GM19239 (cell line): Measurements from ENCODE around the gene NDUFAF3.

Experiments used
- DNase-seq: peaks from one replicate; pipeline ENCODE4 v3.0.0; 2011; ENCODE audit warnings: low spot score; ENCODE audit not compliant: insufficient read length
- FAIRE-seq: peaks from 2 replicates; lab custom pipeline; 2011; peaks lifted over from hg19 to GRCh38; lab: Jason Lieb, UNC

Gene NDUFAF3, protein sequence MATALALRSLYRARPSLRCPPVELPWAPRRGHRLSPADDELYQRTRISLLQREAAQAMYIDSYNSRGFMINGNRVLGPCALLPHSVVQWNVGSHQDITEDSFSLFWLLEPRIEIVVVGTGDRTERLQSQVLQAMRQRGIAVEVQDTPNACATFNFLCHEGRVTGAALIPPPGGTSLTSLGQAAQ

DNA sequence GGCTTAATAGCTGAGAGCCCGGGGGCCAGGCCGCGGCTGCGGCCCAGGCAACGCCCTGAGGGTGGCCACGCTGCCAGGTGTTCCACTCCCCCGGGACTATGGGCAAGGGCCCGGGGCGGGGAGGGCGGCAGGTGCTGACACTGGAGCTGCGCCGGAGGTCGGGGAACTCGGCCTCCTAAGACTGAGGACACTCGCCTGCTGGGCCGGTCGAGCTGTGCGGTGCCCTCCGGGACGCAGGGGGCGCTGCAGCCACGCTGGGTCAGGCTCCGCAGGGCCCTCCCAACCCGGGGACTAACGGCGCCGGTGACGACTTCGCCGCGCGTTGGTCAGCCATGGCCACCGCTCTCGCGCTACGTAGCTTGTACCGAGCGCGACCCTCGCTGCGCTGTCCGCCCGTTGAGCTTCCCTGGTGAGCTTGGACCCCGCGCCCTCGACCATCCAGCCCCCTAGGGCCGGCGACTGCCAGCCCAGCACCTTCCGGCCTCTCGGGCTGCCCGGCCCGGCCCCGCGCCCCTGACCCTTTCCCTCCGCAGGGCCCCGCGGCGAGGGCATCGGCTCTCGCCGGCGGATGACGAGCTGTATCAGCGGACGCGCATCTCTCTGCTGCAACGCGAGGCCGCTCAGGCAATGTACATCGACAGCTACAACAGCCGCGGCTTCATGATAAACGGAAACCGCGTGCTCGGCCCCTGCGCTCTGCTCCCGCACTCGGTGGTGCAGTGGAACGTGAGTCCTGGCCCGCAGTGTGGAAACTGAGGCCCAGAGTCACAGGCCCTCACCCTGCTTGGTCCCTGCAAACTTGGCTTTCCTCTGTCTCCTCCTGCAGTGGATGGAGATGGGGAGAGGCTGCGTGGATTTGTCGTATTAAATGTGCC lies at the start of gene NDUFAF3:
TSS of gene NDUFAF3 (plus strand) at position 309 of the 875 bp plus-strand sequence. CDS start at position 333, 24 bp downstream.
- DNase-seq, result peak; percentile 72
- FAIRE-seq, result peak; percentile 76

DNA sequence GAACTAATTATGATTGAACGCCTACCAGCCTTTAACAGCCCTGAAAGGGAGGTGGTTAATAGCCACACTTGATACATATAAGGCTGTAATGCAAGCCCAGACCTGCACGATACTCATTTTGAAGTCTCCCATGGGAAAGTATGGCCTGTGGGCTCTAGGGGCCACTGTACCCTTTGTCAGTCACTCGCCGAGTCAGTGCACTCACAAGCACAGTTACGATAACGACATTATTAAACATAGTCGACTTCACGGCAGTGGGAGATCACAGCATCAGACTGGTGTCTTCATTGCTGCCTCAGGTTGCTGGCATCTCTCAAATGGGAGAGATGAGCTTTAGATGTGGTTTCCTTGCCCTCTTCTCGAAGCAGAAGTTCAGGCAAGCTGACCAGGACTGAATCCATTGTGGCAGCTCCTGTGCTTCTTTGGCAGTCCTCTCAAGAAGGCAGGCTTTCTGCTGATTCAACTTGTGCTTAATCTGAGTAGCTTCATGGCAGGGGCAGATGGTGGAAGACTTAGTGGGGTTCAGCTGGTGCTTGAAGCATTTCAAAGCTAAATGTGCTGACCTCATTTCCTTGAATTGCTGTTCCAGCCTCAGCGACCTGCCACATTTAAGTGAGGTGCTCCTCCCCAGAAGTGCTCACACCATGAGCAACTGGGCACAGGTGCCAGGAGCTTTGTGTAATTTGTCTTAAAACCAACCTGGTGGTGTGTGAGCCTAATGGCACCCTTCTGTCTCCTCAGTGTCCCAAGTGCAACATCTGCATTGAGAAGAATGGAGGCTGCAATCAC lies 47.7 kb upstream of the NDUFAF3 start:
- DNase-seq, result no peak
- FAIRE-seq, result no peak

DNA sequence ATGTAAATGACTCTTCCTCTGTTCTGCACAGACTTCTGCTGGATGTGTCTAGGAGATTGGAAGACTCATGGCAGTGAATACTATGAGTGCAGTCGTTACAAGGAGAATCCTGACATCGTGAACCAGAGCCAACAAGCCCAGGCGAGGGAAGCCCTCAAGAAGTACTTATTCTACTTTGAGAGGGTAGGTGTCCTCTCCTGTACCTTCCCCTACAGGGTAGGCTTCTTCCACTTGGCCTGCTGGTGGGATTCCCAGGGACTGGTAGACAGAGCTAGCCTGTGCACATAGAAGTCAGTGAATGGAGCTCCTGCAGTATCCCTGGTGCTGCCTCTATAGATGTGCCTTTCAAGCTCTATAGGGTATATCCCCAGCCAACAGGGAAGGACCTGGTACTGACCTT lies 42.5 kb upstream of the NDUFAF3 start:
- FAIRE-seq (no peak), DNase-seq (no peak)

DNA sequence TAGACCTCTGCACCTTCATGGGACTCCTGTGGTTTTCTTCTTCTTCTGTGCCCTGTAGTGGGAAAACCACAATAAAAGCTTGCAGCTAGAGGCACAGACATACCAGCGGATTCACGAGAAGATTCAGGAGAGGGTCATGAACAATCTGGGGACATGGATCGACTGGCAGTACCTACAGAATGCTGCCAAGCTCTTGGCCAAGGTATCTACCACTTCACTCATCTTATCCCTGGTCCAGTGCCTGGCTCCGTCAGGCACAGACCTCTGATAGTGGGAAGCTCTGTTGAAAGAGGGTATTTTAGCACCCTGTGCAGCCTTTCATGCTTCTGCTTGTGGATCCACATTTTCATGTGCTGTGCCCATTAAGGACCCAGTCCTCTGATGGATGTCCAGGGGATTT lies 41.6 kb upstream of the NDUFAF3 start:
- FAIRE-seq, result no peak
- DNase-seq, result no peak

DNA sequence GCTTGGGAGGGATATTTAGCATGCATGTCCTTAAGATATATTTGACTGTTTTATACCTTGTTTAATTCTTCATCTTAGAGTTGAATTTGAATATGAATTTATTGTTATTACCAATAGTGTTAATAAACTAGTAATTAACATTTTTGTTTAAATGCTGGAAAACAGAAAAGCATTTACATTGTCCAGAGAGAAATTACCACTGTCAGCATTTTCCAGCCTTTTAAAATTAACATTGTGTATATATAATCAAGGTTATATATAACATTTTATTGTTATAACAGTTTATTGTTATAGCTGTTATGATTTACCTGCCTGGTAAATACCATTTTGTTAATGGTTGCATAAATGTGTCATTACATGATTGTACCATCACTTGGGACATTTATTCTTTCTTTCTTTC lies 39.9 kb upstream of the NDUFAF3 start:
- no peak for FAIRE-seq

DNA sequence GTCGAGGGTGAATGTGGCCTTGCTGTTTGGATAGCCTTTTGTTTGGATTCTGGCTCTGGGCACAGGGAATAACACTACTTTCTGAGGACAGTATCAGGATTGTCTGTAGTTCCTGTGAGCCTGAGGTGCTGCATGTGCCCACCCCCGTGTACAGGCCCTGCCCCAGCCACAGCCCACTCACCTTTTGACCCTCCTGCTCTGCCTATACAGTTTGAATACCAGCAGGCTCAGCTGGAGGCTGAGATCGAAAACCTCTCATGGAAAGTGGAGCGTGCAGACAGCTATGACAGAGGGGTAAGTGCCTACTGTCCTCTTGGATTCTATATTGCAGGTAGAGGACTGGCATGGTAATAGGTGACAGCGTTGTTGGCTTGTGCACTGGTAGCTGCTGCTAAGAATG lies 39.2 kb upstream of the NDUFAF3 start:
- no peak for DNase-seq
- no peak for FAIRE-seq

More for the DNA sequence above, 39.9 kb upstream of the NDUFAF3 start:
- DNase-seq, result no peak

DNA sequence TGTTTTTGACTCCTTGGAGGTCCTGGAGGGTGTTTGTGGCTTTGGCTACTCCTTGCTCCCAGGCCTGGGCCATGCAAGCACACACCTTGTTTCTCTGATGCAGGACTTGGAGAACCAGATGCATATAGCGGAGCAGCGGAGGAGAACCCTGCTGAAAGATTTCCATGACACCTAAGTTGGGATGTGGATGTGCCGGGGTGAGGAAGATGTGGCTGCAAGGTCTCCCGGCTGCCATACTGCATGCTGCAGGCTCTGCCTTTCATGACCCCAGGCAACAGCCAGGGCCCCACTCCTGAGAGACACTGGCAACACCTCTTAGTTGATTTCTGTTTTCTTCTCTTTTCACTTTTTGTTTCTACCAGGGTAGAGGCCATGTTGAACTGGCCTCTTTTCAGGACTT lies 38.8 kb upstream of the NDUFAF3 start:
- no peak for FAIRE-seq
- no peak for DNase-seq

DNA sequence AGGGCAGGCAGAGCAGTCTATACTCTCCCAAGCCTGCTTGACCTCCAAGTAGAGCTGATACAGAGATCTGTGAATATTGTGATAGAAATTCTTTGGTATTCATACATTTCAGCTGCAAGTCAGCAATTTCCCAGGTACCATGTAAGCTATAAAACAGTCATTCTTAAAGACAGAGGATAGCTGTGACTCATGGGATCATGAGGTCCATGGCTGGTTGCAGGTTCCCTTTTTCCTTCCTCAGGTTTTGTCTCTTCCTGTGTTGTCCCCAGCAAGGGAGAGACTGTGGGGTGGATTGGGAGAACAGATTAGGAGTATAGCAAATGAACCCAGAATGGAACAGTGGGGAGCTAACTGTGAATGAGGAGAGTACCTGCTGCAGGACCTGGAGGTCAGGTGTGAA lies 37.3 kb upstream of the NDUFAF3 start:
- no peak for FAIRE-seq
- DNase-seq, result no peak

DNA sequence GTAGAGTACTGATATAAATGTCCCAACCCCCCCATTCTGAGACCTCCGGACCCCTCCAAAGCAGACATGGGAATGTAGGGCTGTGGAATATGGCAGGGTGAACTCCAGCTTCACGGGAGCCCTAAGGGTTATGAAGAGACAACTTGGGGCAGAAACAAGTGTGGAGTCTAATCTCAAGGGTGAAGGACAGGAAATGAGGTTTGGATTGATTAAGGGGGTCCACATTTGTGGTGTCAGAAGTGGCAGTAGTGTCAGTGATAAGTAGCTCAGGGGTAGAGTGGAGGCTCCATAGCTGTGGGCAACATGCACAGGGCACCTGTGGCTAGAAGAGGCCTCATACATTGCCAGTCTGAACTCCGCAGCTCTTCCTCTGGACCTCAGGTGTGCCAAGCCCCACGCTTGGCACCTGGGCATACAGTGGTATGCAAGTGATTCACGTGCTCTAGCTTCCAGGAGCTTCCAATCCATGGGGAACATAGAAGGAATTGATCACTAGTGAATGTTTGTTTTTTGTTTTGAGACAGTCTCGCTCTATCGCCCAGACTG lies 36.0 kb upstream of the NDUFAF3 start:
- DNase-seq, result no peak
- no peak for FAIRE-seq

DNA sequence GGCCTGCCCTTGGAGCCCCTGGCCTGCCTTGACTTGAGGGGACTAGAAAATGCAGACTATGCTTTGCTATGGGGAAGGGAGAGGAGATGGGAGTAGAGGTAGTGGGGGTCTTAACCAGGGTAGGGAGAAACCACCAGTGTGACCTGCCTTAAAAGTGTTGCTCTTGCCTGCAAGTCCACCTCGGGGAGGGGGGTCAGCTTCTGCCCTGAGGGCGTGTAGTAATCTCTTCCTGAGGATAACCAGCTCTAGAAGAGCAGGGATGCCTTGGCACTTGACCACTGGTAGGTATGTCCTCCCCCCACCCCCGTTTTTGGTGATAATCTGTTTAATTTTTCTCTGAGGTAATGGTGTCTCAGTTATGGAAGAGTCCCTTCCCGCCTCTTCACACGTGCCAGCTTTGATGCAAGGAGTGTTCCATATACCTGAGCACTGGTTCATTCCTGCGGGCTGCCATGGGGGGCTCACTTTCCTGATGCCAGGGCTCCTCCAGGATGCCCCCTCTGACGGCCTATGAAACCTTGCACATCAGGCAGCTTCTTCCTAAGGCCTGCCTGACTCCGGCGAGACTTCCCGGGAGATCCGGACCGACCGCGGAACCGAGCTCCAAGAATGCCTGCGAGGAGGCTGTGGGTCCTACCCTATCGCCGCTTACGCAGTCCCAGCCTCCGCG lies 32.7 kb upstream of the NDUFAF3 start:
- no peak for FAIRE-seq
- no peak for DNase-seq

DNA sequence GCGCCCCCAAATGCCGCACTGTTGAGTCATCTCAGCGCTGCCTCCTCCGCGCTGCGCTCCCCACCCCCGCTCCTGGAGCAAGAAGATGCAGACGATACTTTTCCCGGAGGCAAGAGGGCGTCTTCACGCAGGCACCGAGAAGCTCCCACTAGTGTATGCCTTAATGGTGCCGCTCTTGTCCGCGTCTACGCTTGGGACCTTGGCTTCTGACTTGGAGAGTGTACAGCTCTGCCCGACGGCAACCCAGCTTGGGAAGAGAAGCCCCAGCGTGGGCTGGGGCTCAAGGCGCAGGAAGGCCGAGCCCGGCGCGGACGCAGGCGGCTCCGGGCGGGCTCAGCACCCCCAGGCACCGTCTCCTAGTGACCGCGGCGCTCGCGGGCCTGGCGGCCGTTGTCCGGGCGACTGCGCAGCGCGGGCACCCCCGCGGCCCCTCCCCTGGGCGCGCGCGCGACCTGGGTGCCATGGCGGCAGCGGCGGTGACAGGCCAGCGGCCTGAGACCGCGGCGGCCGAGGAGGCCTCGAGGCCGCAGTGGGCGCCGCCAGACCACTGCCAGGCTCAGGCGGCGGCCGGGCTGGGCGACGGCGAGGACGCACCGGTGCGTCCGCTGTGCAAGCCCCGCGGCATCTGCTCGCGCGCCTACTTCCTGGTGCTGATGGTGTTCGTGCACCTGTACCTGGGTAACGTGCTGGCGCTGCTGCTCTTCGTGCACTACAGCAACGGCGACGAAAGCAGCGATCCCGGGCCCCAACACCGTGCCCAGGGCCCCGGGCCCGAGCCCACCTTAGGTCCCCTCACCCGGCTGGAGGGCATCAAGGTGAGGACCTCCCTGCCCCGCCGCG lies 31.9 kb upstream of the NDUFAF3 start, which contains the start of gene P4HTM:
TSS of gene P4HTM (plus strand) at position 446 of the 840 bp plus-strand sequence. CDS start at position 462, 16 bp downstream.
- DNase-seq (peak; percentile 62), FAIRE-seq (peak; percentile 84)

DNA sequence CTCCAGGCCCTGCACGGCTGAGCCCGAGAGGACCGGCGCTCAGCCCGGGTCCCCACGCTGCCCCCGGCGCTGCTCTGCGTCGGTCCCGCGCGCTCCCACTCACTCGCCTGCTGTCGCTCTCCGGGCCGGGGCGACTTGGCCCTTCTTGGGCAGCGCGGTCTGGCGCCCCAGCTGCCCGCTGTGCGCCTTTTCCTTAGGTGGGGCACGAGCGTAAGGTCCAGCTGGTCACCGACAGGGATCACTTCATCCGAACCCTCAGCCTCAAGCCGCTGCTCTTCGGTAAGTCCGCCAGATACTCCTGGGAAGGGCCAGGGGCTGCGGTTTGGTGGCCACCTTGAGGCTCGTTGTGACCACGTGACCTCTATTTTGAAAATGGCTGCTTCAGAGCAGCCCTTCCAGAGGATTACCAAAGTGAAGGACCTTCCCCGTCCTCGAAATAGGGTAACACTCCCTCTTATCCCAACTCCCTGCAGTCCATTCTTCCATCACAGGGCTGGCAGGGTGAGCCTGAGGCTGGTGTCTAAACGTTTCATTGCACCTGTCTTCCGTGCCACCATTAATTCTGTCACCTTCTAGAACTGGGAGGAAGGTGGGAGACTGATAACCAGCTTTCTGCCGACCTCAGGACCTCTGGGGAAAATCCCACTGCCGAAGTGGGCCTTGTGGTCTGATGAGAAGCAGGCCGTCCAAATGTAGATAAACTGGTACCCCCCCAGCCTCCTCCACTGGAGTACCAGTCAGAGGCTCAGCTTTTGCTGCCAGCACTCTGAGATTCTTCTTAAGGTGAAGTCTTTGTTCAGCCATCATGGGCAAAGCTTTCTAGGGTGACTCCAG lies 31.1 kb upstream of the NDUFAF3 start:
- DNase-seq (no peak), FAIRE-seq (peak; percentile 90)

DNA sequence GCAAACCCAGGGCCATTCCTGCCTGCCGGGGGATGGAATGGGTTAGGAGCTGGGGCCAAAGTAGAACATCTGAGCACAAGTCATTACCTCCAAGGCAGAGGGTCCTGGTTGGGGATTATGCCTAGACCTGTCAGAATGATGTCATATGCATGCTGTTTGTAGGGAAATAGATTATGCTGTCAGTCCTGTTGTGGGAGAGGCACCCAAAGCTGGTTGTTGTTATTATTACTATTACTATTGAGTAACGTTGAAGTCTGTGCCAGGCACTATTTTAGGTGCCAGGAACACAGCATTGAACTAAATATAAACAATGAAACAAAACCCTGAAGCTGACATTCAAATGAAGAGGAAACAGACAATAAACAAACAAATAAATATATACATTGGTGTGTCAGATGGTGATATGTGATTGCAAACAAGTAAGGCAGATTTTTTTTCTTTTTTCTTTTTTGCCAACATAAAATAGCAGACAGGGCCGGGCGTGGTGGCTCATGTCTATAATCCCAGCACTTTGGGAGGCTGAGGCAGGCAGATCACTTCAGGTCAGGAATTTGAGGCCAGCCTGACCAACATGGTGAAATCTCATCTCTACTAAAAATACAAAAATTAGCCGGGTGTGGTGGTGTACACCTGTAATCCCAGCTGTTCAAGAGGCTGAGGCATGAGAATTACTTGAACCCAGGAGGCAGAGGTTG lies 29.9 kb upstream of the NDUFAF3 start:
- FAIRE-seq, result no peak
- no peak for DNase-seq

DNA sequence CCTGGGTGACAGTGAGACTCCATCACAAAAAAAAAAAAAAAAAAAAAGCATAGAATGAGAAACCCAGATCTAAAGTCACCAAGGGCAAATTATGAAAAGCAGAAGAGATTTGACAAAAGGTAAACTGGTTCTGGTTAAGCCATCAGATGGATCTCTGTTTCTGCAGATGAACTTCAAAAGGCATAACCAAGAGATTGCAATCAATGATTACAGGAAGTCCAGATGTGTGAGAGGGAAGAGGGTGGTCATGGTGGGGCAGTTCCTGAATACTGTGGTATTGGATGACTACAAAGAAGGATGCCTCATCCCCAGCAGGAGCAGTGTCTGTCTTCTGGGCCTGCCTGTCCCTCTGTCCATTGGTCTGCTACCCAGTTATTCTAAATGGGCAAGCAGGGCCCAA lies 28.1 kb upstream of the NDUFAF3 start:
- no peak for FAIRE-seq
- DNase-seq, result no peak

DNA sequence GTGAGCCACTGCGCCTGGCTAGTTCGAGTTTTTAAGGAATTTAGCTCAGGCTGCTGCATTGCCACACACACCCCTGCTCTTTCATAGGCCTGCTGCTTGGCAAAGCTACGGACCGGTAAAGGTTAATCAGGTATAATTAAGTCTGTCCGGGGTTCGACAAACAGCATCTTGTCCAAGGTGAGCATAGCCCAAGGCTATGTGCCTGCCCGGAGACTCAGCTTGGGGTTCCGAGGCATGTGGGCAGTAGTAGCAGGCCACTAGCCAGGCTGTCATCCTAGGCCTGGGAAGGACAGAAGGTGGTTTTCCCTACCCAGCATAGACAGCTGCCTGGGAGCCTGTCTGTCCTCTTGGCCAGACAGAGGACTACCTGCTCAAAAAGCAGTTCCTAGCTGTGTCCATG lies 25.3 kb upstream of the NDUFAF3 start:
- FAIRE-seq (no peak), DNase-seq (no peak)

DNA sequence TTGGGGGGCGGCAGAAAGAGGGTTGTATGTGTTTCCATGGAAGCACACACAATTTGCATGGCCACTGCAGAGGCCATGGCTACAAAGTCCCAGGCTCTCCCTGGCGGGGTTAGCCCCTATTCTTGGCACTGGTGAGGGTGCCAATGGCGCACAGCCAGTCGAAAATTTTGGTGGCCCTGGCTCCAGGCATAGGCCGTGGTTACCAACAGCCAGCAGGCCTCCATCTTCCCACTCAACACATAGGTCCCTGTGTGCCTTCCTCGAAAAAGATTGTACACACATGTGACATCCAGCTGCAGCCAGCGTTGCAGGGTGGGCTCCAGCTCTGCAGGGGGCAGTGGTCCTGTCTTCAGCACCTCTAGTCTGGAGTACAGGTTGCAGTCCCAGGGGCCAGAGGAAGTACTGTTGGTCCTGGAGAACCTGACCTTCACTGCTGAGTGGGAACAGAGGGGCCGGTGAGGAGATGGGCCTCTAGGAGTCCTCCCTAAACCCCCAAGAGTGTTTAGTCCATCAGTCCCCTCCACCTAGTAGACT lies 24.8 kb upstream of the NDUFAF3 start:
- DNase-seq, result no peak

More for the DNA sequence above, 24.8 kb upstream of the NDUFAF3 start:
- FAIRE-seq, result no peak
